ENCODE results near the gene CLMN.

The CLMN gene

GRCh38 chr14:95329941-95330340, 10.2 kb upstream of the CLMN start:
- no peak overlapping the region for H3K23ac ChIP-seq (ENCODE audit: low read length)
- no peak for DNase-seq

GRCh38 chr14:95328729-95329503, 9.2 kb upstream of the CLMN start:
- H4K5ac ChIP-seq (ENCODE audit: low read length), result no peak overlapping the region
- DNase-seq, result no peak
- H3K18ac ChIP-seq (ENCODE audit: low read length), result no peak overlapping the region
- no peak overlapping the region for H3K4me3 ChIP-seq (ENCODE audit: low read length)
- H3K23ac ChIP-seq (ENCODE audit: low read length), result no peak overlapping the region
- no peak overlapping the region for H2BK120ac ChIP-seq (ENCODE audit: low read depth, low read length)
- H3K56ac ChIP-seq (ENCODE audit: low read length), result no peak overlapping the region
- H3K4me1 ChIP-seq (ENCODE audit: control insufficient read depth, low read depth, low read length), result no peaks in the 10 kb centered on the region
- H3K36me3 ChIP-seq (ENCODE audit: control insufficient read depth, insufficient read depth, low read length), result no peaks in the 10 kb centered on the region
- H3K4ac ChIP-seq (ENCODE audit: low read depth, low read length), result no peak overlapping the region
- H4K8ac ChIP-seq (ENCODE audit: low read depth, low read length), result no peak overlapping the region
- no peak overlapping the region for H2BK5ac ChIP-seq (ENCODE audit: low read length)
- H3K4me2 ChIP-seq (ENCODE audit: low read length), result no peak overlapping the region
- no peak overlapping the region for H2BK15ac ChIP-seq (replicated peaks; ENCODE audit: low read depth)
- no peaks in the 10 kb centered on the region for H3K27me3 ChIP-seq (ENCODE audit: insufficient read depth, low read length, poor library complexity)
- H3K9ac ChIP-seq (ENCODE audit: low read length), result no peak overlapping the region
- no peak overlapping the region for H3K27ac ChIP-seq (ENCODE audit: low read depth, low read length)
- H3K79me1 ChIP-seq (ENCODE audit: low read length), result no peaks in the 10 kb centered on the region
- no peaks in the 10 kb centered on the region for H3K79me2 ChIP-seq (ENCODE audit: control insufficient read depth, insufficient read depth, low read length)
- no CpG with 5 or more reads among the region's 13 CpGs for WGBS (ENCODE audit: extremely low coverage, insufficient coverage, low lambda C conversion rate)
- no peak overlapping the region for H2AK5ac ChIP-seq (ENCODE audit: low read length)

More at GRCh38 chr14:95329941-95330340, 10.2 kb upstream of the CLMN start:
- no peaks in the 10 kb centered on the region for H3K27me3 ChIP-seq (ENCODE audit: insufficient read depth, low read length, poor library complexity)
- H3K56ac ChIP-seq (ENCODE audit: low read length), result no peak overlapping the region
- H3K79me2 ChIP-seq (ENCODE audit: control insufficient read depth, insufficient read depth, low read length), result no peaks in the 10 kb centered on the region
- no peak overlapping the region for H3K4me3 ChIP-seq (ENCODE audit: low read length)
- no peak overlapping the region for H3K4me2 ChIP-seq (ENCODE audit: low read length)
- WGBS (ENCODE audit: extremely low coverage, insufficient coverage, low lambda C conversion rate), result no CpG with 5 or more reads among the region's 9 CpGs
- no peak overlapping the region for H3K27ac ChIP-seq (ENCODE audit: low read depth, low read length)
- no peak overlapping the region for H4K8ac ChIP-seq (ENCODE audit: low read depth, low read length)
- no peak overlapping the region for H3K18ac ChIP-seq (ENCODE audit: low read length)
- H3K9ac ChIP-seq (ENCODE audit: low read length), result no peak overlapping the region
- no peak overlapping the region for H2BK120ac ChIP-seq (ENCODE audit: low read depth, low read length)
- no peak overlapping the region for H2BK15ac ChIP-seq (replicated peaks; ENCODE audit: low read depth)
- H3K36me3 ChIP-seq (ENCODE audit: control insufficient read depth, insufficient read depth, low read length), result no peaks in the 10 kb centered on the region
- H4K5ac ChIP-seq (ENCODE audit: low read length), result no peak overlapping the region
- H3K4me1 ChIP-seq (ENCODE audit: control insufficient read depth, low read depth, low read length), result no peaks in the 10 kb centered on the region
- no peak overlapping the region for H2BK5ac ChIP-seq (ENCODE audit: low read length)
- H3K4ac ChIP-seq (ENCODE audit: low read depth, low read length), result no peak overlapping the region
- H3K79me1 ChIP-seq (ENCODE audit: low read length), result no peaks in the 10 kb centered on the region
- H2AK5ac ChIP-seq (ENCODE audit: low read length), result no peak overlapping the region

DNA sequence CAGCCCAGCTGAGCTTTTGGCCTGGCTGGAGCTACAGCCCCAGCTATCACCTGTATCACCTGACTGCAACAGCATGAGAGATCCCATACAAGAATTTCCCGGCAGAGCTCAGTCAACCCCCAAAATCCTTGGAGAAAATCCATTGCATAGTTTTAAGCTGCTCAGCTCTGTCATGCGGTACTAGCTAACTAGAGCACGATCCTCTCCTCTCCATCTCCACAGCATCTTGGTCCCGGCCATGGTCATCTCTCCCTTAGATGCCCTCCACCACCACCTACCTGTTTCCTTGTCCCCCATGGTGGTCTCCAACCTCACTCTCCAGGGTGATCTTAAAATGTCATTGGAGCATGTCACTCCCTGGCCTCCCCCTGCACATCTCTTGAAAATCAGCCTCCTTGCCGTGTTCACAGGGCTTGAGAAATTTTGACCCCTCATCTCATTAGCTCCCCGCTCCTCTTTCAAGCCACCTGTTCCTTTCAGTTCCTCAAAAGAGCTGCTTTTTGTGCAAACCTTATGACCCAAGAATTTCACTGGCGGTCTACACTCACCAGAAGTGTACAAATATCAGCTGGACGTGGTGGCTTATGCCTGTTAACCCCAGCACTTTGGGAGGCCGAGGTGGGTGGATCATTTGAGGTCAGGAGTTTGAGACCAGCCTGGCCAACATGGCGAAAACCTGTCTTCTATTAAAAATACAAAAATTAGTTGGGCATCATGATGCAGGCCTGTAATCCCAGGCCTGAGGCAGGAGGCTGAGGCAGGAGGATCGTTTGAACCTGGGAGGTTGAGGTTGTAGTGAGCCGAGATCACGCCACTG, 8.1 kb upstream of the CLMN start:
- Histone ChIP-seq H3K23ac (ENCODE audit: low read length) (no peak overlapping the region), H3K9ac (ENCODE audit: low read length) (no peak overlapping the region), H3K4me3 (ENCODE audit: low read length) (no peak overlapping the region), H3K27me3 (ENCODE audit: insufficient read depth, low read length, poor library complexity) (no peaks in the 10 kb centered on the region), H4K8ac (ENCODE audit: low read depth, low read length) (no peak overlapping the region), H3K56ac (ENCODE audit: low read length) (no peak overlapping the region), H2BK120ac (ENCODE audit: low read depth, low read length) (no peak overlapping the region), H3K79me2 (ENCODE audit: control insufficient read depth, insufficient read depth, low read length) (no peaks in the 10 kb centered on the region), H3K36me3 (ENCODE audit: control insufficient read depth, insufficient read depth, low read length) (no peaks in the 10 kb centered on the region), H3K18ac (ENCODE audit: low read length) (no peak overlapping the region), H3K4ac (ENCODE audit: low read depth, low read length) (no peak overlapping the region), H3K4me1 (ENCODE audit: control insufficient read depth, low read depth, low read length) (no peaks in the 10 kb centered on the region), H2BK5ac (ENCODE audit: low read length) (no peak overlapping the region), H3K4me2 (ENCODE audit: low read length) (no peak overlapping the region), H2AK5ac (ENCODE audit: low read length) (no peak overlapping the region), H3K27ac (ENCODE audit: low read depth, low read length) (no peak overlapping the region), H2BK15ac (replicated peaks; ENCODE audit: low read depth) (no peak overlapping the region), H3K79me1 (ENCODE audit: low read length) (no peaks in the 10 kb centered on the region), H4K5ac (ENCODE audit: low read length) (no peak overlapping the region)
- no CpG with 5 or more reads among the region's 13 CpGs for WGBS (ENCODE audit: extremely low coverage, insufficient coverage, low lambda C conversion rate)
- DNase-seq, result no peak

DNA sequence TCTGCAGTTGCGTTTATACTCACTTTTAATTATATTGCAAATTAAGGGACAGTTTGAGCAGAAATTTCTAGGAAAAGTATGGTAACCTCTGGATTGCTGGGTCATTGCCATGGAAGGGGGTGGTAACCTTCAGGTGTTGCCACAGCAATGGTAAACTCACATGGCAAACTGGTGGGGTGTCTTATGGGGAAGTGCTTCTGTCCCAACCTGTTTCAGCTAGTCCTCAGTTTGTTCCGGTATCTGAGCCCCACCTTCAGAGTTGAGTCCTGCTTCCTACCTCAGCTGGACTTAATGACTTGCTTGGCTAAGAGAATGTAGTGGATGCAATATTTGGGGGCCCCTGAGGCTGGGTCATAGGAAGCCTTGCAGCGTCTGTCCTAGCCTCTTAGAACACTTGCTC, 7.3 kb upstream of the CLMN start:
- no peak overlapping the region for H2AK5ac ChIP-seq (ENCODE audit: low read length)
- H3K4ac ChIP-seq (ENCODE audit: low read depth, low read length), result no peak overlapping the region
- H3K23ac ChIP-seq (ENCODE audit: low read length), result no peak overlapping the region
- H2BK120ac ChIP-seq (ENCODE audit: low read depth, low read length), result no peak overlapping the region
- no CpG with 5 or more reads among the region's 3 CpGs for WGBS (ENCODE audit: extremely low coverage, insufficient coverage, low lambda C conversion rate)
- H4K5ac ChIP-seq (ENCODE audit: low read length), result no peak overlapping the region
- H3K79me1 ChIP-seq (ENCODE audit: low read length), result no peaks in the 10 kb centered on the region
- H3K4me2 ChIP-seq (ENCODE audit: low read length), result no peak overlapping the region
- H2BK15ac ChIP-seq (replicated peaks; ENCODE audit: low read depth), result no peak overlapping the region
- H3K27me3 ChIP-seq (ENCODE audit: insufficient read depth, low read length, poor library complexity), result no peaks in the 10 kb centered on the region
- no peak overlapping the region for H4K8ac ChIP-seq (ENCODE audit: low read depth, low read length)
- no peak for DNase-seq
- H3K18ac ChIP-seq (ENCODE audit: low read length), result no peak overlapping the region
- H2BK5ac ChIP-seq (ENCODE audit: low read length), result no peak overlapping the region
- no peak overlapping the region for H3K9ac ChIP-seq (ENCODE audit: low read length)
- no peaks in the 10 kb centered on the region for H3K79me2 ChIP-seq (ENCODE audit: control insufficient read depth, insufficient read depth, low read length)
- no peaks in the 10 kb centered on the region for H3K36me3 ChIP-seq (ENCODE audit: control insufficient read depth, insufficient read depth, low read length)
- no peak overlapping the region for H3K56ac ChIP-seq (ENCODE audit: low read length)
- no peak overlapping the region for H3K4me3 ChIP-seq (ENCODE audit: low read length)
- H3K4me1 ChIP-seq (ENCODE audit: control insufficient read depth, low read depth, low read length), result no peaks in the 10 kb centered on the region
- no peak overlapping the region for H3K27ac ChIP-seq (ENCODE audit: low read depth, low read length)

GRCh38 chr14:95323917-95324316, 4.2 kb upstream of the CLMN start:
- Histone ChIP-seq H2BK120ac (ENCODE audit: low read depth, low read length) (no peak overlapping the region), H3K4ac (ENCODE audit: low read depth, low read length) (no peak overlapping the region), H4K5ac (ENCODE audit: low read length) (no peak overlapping the region), H3K27me3 (ENCODE audit: insufficient read depth, low read length, poor library complexity) (no peaks in the 10 kb centered on the region), H3K9ac (ENCODE audit: low read length) (no peak overlapping the region), H3K27ac (ENCODE audit: low read depth, low read length) (no peak overlapping the region), H2BK15ac (replicated peaks; ENCODE audit: low read depth) (no peak overlapping the region), H3K79me1 (ENCODE audit: low read length) (no peaks in the 10 kb centered on the region), H3K4me3 (ENCODE audit: low read length) (no peak overlapping the region), H3K79me2 (ENCODE audit: control insufficient read depth, insufficient read depth, low read length) (no peaks in the 10 kb centered on the region), H4K8ac (ENCODE audit: low read depth, low read length) (no peak overlapping the region), H3K56ac (ENCODE audit: low read length) (no peak overlapping the region), H2AK5ac (ENCODE audit: low read length) (no peak overlapping the region), H3K4me1 (ENCODE audit: control insufficient read depth, low read depth, low read length) (peaks cover 3% of the 10 kb centered on the region), H3K4me2 (ENCODE audit: low read length) (no peak overlapping the region), H3K18ac (ENCODE audit: low read length) (no peak overlapping the region), H3K36me3 (ENCODE audit: control insufficient read depth, insufficient read depth, low read length) (no peaks in the 10 kb centered on the region), H3K23ac (ENCODE audit: low read length) (no peak overlapping the region), H2BK5ac (ENCODE audit: low read length) (no peak overlapping the region)
- no CpG with 5 or more reads among the region's 7 CpGs for WGBS (ENCODE audit: extremely low coverage, insufficient coverage, low lambda C conversion rate)
- DNase-seq, result no peak
